ENCODE measurements around the gene KHNYN.

GRCh38 chr14:24429395-24430142, at the start of gene KHNYN, which contains the start of gene CBLN3:
- TF ChIP-seq CTCF (IDR thresholded peaks at IDR 0.05) (no peak), POLR2A (IDR thresholded peaks at IDR 0.05) (peak in 1 of 2 donors; percentile 96)

Data from lower leg skin (tissue), 3 donors.